HG03280 (cell line): ENCODE measurements around the gene ATG16L2.
A peak's percentile ranks its signal among the peaks of the same experiment; 100 is the strongest.

Source experiments
- ATAC-seq: cut with Tn5 transposase; IDR thresholded peaks from one replicate; pipeline ENCODE4 v1.9.1; 2021; ENCODE audit warnings: mild to moderate bottlenecking, moderate library complexity; ENCODE audit not compliant: unreplicated experiment

The ATG16L2 gene, protein sequence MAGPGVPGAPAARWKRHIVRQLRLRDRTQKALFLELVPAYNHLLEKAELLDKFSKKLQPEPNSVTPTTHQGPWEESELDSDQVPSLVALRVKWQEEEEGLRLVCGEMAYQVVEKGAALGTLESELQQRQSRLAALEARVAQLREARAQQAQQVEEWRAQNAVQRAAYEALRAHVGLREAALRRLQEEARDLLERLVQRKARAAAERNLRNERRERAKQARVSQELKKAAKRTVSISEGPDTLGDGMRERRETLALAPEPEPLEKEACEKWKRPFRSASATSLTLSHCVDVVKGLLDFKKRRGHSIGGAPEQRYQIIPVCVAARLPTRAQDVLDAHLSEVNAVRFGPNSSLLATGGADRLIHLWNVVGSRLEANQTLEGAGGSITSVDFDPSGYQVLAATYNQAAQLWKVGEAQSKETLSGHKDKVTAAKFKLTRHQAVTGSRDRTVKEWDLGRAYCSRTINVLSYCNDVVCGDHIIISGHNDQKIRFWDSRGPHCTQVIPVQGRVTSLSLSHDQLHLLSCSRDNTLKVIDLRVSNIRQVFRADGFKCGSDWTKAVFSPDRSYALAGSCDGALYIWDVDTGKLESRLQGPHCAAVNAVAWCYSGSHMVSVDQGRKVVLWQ

DNA sequence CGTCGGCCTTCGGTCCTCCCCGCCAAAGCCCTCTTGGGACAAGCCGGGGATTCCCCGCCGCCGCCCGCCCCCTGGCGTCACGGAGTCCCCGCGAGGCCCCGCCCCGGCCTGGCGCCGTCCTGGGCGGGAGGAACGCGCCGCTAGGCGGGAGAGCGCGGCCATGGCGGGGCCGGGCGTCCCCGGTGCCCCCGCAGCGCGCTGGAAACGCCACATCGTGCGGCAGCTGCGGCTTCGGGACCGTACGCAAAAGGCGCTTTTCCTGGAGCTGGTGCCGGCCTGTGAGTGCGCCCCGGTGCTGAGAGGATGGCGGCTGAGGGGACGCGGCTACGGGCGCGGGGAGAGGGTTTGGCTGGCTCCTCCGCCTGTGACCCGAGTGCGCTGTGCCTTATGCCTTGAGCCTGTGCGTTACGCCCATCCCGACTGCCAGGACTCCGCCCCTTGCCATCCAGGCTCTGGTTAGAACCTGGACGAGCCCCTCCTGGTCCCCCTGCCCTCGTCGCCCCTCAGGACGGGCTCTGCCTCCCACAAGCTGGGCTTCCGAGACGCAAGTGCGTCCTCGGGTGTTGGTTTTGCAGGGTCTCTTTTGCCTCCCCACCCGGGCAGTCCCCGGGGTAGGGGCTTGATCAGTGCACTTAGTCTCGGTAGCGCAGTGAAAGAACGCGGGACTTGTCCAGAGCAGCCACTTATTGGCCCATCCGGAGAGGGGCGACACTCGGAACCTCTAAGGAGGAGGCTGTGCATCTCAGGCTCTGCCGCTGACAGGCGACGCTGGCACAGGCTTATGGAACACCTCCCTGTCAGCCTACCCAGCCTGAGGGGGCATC lies at the start of gene ATG16L2:
TSS of gene ATG16L2 (plus strand) at position 126 of the 824 bp plus-strand sequence. CDS start at position 161, 35 bp downstream.
- ATAC-seq = peak; percentile 69

DNA sequence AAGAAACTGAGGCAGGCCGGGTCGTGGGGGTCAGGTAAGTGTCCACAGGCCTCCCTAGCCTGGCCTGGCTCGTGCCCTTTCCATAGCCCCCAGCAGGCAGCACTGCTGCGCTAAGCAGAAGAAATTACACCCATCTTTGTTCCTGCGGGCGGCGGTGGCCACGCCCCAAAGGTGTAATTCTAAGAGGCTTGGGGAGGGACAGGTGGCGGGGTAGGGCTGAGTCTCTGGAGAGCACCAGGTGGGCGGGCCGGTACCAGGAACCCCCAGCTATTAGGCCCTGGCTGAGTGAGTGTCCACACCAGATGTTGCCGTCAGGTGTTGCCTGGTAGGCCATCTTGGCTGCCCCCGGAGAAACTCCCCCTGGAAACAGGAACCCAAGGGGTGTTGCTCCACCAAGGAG lies 49.7 kb upstream of the ATG16L2 start:
- no peak for ATAC-seq

DNA sequence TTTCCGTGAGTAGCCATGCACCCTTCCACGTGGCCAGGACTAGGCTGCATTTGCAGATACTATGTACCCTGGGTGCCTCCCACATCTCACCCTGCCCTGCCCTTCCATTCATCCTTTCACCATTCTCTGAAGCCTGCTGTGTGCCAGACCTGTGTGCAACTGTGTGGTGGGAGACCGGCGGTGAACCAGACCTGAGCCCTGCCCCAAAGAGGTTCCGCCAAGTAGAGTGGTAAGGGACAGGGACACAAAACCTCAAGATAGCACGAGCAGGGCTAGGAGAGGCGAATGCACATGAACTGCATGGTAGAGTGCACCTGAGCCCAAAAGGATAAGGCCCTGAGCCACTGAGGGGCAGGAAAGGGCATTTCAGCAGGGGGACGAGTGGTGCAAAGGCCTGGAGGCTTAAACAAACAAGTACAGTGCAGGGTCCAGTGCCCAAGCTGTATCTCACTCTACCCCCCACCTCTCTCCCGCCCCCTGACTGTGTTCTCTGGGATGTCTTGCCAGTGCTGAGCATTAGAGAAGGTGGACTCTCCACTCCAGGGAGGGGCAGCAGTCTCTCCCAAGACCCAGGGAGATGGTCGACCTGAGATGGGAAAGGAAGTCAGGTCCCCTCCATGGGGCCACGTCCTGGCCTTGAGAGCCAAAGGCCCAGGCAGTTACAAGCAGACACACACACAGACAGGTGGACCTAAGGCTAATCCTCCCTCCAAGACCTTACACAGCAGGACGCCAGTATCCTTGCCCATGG lies 47.9 kb upstream of the ATG16L2 start:
- ATAC-seq = no peak

DNA sequence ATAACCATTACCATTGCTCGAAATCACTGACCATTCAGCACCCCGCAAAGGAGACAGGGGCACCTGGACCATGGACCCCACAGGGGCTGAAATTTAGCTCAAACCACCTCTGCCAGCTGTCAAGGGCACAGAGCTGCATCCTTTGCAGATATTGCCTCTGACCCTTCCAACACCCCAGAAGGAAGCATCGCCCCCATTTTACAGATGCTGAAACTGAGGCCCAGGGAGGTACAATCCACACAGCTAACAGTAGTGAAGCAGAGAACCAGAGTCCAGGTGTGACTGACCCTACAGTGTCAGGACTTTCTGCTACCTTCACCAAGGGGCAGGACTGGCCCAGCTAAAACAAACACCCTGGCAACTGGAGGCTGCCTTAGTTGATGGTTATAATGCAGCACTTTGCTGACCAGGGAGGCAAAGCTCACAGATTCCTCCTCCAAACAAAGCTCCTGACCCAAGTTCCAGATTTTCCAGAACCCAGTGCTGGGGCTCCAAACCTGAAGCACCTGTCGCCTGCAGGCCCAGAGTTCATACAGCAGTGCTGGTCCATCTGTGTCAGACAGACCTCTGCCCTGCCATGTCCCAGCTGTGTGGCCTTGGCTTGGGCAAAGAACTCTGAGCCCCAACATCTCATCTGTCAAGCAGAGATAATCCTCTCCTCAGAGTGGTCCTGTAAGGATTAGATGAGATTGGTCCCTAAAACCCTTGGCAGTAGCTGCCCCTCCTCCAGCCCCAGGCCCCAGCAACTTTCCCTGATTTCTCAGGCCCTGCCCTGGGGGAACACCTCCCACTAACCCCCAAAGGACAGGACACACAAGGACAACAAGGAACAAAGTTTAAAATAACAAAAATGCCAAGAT lies 46.8 kb upstream of the ATG16L2 start:
- no peak for ATAC-seq

DNA sequence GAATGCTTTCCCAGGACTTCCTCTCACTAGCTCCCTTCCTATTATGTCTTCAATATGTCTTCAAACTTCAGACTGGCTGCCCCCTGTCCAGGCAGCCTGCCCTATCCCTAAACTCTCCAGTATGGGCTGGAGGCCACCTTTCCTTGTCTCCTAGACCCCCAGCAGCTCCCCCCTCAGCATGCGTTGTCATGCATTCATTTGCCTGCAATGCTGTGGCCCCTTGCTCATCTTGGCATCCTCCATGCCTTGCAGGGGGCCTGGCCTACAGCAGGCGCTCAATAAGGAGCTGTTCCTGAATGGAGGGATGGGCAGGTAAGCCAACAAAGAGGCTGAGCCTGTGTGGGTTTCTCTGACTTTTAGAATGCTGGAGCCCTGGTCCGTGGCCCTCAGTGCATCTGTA lies 45.6 kb upstream of the ATG16L2 start:
- ATAC-seq = no peak

DNA sequence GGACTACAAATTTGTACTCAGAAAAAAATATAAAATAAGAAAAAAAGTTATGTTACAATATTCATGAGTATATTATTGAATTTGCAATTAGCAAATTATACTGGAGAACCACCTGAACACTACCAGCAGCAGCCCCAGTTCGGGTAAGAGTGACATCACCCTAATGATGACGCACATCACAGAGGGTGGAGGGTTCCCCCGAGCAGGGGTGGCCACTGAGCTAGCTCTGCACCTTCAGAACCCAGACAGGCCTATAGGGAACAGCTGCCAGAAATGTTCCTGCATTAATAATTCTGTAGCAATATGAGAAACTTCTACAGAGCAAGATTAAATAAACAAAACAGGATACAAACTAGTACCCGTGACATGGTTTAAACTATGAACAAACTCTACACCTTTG lies 44.5 kb upstream of the ATG16L2 start:
- ATAC-seq = no peak

DNA sequence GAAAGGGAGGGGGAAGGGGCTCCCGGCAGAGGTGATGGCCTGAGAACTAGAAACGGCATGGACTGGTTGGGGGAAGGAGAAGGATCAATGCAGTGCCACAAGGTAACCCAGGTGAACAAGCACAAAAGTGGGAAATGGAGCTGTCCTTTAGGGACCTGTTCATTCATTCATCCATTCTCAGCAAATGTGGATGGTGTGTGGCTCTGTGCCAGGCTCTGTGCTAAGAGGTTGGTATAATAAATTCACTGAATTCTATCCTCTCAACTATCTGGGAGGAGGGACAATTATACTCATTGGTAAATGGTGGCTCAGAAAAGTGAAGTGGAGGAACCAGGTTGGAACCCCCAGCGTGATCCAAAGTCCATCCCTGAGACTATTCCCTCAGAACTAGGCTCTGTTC lies 43.4 kb upstream of the ATG16L2 start:
- ATAC-seq = no peak

DNA sequence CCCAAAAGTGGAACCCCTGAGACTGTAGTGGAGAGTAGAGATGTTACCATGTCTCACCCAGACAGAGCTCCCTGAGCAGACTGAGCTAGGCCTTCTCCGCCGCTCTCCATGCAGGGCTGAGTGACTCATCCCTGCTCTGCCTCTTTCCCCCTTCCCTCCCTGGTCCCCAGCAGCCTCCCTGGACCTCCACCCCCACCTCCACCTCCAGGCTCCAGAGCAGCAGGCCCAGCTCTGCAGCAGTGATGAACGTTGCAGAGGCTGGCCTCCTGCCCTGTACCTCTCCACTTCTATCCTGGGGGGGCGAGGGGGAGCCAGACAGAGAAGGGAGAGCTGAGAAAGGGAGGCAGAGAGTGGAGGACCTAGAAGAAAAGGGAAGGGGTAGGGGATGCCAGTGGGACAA lies 42.7 kb upstream of the ATG16L2 start:
- no peak for ATAC-seq

DNA sequence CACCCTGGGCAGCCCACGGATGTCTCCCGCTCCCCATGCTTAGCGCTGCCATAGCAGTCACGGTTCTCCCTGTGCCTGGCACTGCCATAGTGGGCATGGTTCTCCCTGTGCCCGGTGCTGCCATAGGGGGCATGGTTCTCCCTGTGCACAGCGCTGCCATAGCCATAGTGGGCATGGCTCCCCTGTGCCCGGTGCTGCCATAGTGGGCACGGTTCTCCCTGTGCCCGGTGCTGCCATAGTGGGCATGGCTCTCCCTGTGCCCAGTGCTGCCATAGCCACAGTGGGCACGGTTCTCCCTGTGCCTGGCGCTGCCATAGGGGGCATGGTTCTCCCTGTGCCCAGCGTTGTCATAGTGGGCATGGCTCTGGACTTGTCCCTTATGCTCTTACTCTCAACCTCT lies 42.2 kb upstream of the ATG16L2 start:
- no peak for ATAC-seq

DNA sequence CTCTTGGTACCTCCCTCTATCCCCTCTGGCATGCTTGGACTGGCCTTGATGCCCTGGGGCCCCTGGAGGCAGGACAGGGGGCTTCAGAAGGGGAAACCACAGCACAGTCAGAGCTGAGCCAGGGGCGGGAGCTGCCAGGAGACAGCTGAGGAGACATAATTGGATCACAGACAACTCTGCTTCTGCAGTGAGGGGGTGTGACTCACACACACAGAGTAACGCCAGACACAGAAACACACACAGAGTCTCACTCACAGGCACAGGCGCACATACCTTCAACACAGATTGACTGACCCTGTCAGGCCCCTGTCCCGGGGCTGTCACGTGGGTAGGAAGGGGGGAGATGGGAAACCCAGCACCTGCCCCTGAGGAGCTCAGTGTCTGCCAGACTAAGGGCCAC lies 40.9 kb upstream of the ATG16L2 start:
- no peak for ATAC-seq

DNA sequence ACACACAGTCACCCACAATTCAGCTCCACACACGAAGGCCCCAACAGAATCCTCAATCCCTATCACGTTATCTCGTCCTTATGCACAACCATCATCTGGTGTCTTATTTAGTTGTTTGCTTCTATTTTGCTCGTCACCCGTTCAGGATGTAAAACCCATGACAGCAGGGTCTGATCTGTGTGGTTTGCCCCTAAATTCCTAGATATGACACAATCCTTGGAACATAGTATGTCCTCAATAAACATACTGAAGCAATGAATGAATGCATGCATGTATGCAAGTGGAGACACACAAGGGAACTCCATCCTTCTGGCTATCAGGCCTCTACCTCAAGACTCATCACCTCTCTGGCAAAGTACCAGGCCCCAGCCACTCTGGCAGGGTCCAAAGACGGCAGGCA lies 40.5 kb upstream of the ATG16L2 start:
- no peak for ATAC-seq

DNA sequence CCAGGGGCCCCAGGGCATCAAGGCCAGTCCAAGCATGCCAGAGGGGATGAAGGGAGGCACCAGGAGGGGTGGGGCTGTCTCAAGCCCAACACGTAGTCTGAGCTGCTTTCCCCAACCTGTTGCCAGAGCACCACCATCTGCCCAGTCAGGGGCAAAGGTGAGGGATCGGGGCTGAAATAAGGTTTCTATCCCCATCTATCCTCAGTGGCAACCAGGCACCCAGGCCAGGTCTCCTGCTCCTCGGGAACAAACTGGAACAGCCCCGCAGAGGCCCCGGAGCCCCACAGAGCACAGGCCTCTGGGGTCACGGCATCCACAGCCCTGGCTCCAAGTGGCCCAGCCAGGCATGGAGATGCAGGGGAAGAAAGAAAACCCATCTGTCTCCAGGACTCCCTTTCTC lies 39.7 kb upstream of the ATG16L2 start:
- no peak for ATAC-seq

DNA sequence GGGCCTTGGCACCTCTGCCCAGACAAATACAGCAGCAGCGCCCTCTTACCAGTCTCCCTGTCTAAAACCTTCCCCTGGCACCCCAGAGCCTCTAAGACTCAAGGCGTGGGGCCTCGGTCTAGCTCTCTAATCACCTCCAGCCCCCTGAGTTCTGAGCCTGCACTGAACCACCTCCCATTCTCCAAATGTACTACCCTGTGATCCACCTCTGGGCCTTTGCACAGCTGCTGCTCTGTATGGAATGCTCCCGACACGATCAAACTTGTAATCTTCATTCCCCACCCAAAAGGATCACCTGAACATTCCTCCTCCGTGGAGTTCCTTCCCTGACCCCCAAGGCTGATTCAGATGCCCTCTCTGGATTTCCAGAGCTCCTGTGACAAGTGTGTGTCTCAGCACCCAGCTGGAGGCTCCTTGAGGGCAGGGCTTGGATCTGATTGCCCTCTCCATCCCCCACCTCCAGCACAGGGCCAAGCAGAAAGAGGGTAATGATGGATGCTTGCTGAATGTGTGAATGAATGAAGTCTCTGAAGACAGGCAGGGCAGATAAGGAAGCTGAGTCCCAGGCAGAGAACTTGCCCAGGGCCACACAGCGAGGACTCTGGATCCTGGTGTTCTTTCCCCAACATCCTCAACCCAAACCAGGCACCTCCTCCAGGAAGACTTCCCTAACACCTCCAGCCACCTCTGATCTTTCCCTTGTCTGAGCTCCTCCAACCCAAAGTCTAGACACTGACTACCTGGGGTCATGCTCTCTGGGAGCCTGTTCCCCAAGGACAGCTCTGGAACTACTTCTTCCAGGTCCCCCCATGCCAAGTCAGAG lies 38.7 kb upstream of the ATG16L2 start:
- no peak for ATAC-seq

DNA sequence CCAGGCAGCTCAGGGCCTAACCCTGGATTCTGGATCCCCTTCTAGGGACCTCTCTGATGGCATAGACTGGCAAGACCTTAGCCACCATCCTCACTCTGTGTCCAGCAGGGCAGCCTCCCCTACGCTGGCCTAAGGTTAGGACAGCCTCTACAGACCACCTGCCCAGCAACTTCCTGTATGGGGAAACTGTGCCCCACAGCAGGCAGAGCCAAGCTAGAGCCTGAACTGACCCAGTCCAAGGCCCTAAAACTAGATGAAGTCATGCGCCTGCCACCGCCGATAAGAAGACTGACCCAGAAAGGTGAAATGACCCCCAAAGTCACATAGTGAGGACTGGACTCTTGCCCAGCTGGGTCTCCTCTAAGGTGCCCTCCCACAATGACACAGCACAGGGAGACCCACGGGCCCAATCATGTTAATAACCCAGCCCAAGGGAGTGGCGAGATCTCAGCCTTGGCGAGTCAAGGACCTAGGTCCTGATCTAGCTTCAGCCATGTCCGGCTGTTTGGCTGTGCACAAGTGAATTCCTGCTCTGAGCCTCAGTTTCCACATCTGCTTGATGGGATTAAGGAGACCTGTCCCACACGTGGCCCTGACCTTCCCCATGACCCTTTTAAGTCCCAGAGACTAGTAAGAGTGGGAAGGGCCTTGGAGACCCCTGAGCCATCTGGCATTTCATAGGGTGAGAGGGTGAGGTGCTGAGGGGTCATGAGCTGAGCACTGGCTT lies 37.9 kb upstream of the ATG16L2 start:
- ATAC-seq = no peak

DNA sequence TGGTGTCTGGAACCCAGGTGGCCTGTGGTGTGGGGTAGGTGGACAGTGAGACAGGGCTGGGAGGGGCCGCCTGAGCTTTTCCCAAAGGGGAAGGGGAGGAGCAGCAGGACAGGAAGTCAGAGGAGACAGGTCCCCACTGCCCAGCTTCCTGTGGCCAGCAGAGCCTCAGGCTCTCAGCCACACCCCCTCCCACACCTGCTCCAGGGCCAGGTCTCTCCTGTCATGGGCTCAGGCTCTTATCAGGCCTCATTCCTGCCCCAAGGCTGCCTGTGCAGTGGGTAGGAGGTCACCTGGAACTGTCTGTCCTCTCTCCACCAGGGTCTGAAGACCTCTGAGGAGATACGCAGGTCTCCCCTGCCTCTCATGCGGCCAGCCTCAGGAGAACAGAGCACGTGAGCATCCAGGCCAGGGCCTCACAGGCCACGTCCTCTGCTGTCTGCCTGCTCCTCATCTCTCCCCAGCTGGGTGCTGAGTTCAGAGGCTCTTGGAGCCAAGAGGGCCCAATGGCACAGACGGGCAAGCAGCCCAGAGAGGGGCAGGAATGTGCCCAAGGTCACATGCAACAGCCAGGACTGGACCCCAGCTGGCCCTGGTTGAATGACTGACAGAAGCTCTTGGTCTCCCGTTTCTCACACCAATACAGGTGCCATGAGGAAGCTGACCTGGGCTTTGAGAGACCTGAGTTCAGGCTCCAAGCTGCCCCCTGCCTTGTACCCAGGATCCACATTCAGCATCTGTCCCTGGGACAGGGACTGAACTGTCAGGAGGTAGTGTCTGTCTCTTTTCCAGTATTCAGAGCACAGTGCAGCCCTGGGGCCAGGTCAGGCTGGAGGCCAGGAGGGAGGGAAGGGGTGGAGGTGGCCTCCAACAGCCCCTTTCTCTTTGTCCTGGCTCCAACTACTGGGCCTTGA lies 37.1 kb upstream of the ATG16L2 start:
- no peak for ATAC-seq

DNA sequence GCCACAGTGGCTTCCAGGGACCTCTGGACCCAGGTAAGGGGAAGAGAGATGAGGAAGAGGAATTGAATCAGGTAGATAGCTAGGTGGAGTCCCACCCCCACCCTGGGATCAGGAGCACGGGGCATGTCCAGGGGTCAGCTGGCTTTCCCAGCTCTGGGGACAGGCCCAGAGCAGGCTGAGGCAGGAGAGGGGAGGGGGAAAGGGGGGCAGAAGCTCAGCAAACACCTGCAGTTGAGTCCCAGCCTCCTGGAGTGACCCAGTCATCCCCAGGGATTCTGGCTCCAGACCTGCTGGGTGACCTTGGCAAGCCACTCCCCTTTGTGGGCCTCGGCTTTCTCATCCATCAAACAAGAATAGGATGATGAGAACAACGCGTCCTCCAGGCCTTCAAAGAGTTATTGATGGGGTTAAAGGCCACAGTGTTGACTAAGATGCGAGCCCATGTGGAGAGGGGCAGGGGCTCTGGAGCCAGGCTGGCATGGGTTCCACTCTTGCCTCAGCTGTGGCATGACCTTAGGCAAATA lies 36.4 kb upstream of the ATG16L2 start:
- no peak for ATAC-seq
